H1 (cell line): ENCODE data around the gene TBX3. TPM values are rescaled to one million over a fixed set of nuclear protein-coding genes. Genes with fewer than 3 reads are reported as not detected.

ENCODE experiments used
- BCL11A ChIP-seq, 2 experiments: IDR thresholded peaks; one replicate each; pipeline ENCODE4 v1.6.1; 2011; ENCODE audit warnings: low read depth in 2 of 2, low read length in 2 of 2, mild to moderate bottlenecking in 2 of 2
- CBX5 ChIP-seq: fragments of 300-800, 300-1000 bp; sonication (generic); IDR thresholded peaks from 2 replicates; pipeline ENCODE4 v1.7.1; 2016; ENCODE audit warnings: antibody characterized with exemption, low read length, low read depth
- CHD1 ChIP-seq: IDR thresholded peaks from 2 replicates; pipeline ENCODE4 v1.6.1; 2012; ENCODE audit warnings: low read depth, low read length, improper control_type of control experiment
- CTBP2 ChIP-seq: IDR thresholded peaks from 2 replicates; pipeline ENCODE4 v1.7.0; 2011; ENCODE audit warnings: borderline replicate concordance, mild to moderate bottlenecking, moderate library complexity, mixed read lengths, low read length; ENCODE audit not compliant: insufficient read depth, insufficient read length
- E2F6 ChIP-seq: IDR thresholded peaks from 2 replicates; pipeline ENCODE4 v1.6.1; 2012; ENCODE audit warnings: inconsistent platforms
- EGR1 ChIP-seq: IDR thresholded peaks from 2 replicates; pipeline ENCODE4 v1.6.1; 2011; ENCODE audit warnings: low read depth, low read length, borderline replicate concordance
- FOSL1 ChIP-seq: IDR thresholded peaks from 2 replicates; pipeline ENCODE4 v1.6.1; 2011; ENCODE audit warnings: mild to moderate bottlenecking, low read depth, low read length, moderate library complexity; ENCODE audit not compliant: insufficient read depth
- HDAC6 ChIP-seq: IDR thresholded peaks from one replicate; pipeline ENCODE4 v1.7.1; 2012; ENCODE audit warnings: low read depth, mild to moderate bottlenecking, inconsistent platforms, low read length, moderate library complexity
- KDM1A ChIP-seq: fragments of 200-600, 300-600 bp; sonication (generic); IDR thresholded peaks from 2 replicates; pipeline ENCODE4 v1.7.1; 2016; ENCODE audit warnings: mild to moderate bottlenecking, low read length, borderline replicate concordance
- POLR2AphosphoS5 ChIP-seq: IDR thresholded peaks from 2 replicates; pipeline ENCODE4 v1.6.1; 2011; ENCODE audit warnings: low read depth, low read length
- POU5F1 ChIP-seq: IDR thresholded peaks from 2 replicates; pipeline ENCODE4 v1.6.1; 2011; ENCODE audit warnings: low read depth, mild to moderate bottlenecking, low read length, moderate library complexity
- RBBP5 ChIP-seq: IDR thresholded peaks from 2 replicates; pipeline ENCODE4 v1.7.1; 2012; ENCODE audit warnings: low read depth, mild to moderate bottlenecking, inconsistent platforms, low read length, moderate library complexity, borderline replicate concordance
- RNF2 ChIP-seq: fragments of 200-900, 300-1000 bp; sonication (generic); IDR thresholded peaks from 2 replicates; pipeline ENCODE4 v1.7.1; 2016; ENCODE audit warnings: borderline replicate concordance, low read depth, mild to moderate bottlenecking, antibody characterized with exemption, low read length; ENCODE audit not compliant: poor library complexity, severe bottlenecking; ENCODE audit errors: missing control alignments
- SRF ChIP-seq: IDR thresholded peaks from 2 replicates; pipeline ENCODE4 v1.6.1; 2011; ENCODE audit warnings: mild to moderate bottlenecking, low read depth, low read length, moderate library complexity
- SUZ12 ChIP-seq: fragments of 200-600 bp; sonication (generic); IDR thresholded peaks from 2 replicates; pipeline ENCODE4 v1.6.1; 2012; ENCODE audit warnings: mild to moderate bottlenecking, inconsistent platforms, low read length, moderate library complexity, mixed read lengths
- TBP ChIP-seq: IDR thresholded peaks from 2 replicates; pipeline ENCODE4 v1.6.1; 2011; ENCODE audit warnings: low read depth, low read length, improper control_type of control experiment
- TCF12 ChIP-seq: IDR thresholded peaks from 2 replicates; pipeline ENCODE4 v1.6.1; 2011; ENCODE audit warnings: low read depth, mild to moderate bottlenecking, low read length
- TEAD4 ChIP-seq: IDR thresholded peaks from 2 replicates; pipeline ENCODE4 v1.6.1; 2012; ENCODE audit warnings: low read depth, low read length, inconsistent platforms, mixed read lengths
- USF2 ChIP-seq: IDR thresholded peaks from 2 replicates; pipeline ENCODE4 v1.6.1; 2011; ENCODE audit warnings: low read length, improper control_type of control experiment
- polyA plus RNA-seq, 7 experiments: library from polyadenylated mRNA; depleted of rRNA in 3 of 7; stranded (reverse) in 5 of 7; unstranded in 2 of 7; fragments of >200 nt in 5 of 7; fragments of 200-250 nt in 2 of 7; gene quantifications; 1 replicate in 5 of 7; 2 replicates in 1 of 7; 4 replicates in 1 of 7; pipeline versions ENCODE4 v1.2.1 to v1.2.3, GENCODE V29; 2011 to 2013; ENCODE audit warnings: missing spikeins in 2 of 7, mixed read lengths in 2 of 7
- total RNA-seq: library from RNA; stranded (reverse); fragmentation: NEBNext Ultra II Directional; extraction: Animal tissue kit (Norgen Biotek cat#: 25700); gene quantifications from 2 replicates; pipeline ENCODE4 v1.2.1, GENCODE V29; 2021
- TF ChIP-seq, protein P1 (sequence below): IDR thresholded peaks from 2 replicates; pipeline ENCODE4 v1.6.1; 2011; ENCODE audit warnings: low read depth, mild to moderate bottlenecking, low read length; ENCODE audit not compliant: insufficient read depth

Gene TBX3
- total and polyA plus RNA-seq, 2 of the 8 experiments (the other 6 are each of a cell fraction or from before 2014, with no cell fraction given) = 0.09 to 1.0 TPM

GRCh38 chr12:114638790-114639435, 45.1 kb downstream of the TBX3 start (continued):
- no peak for TF ChIP-seq SUZ12
- TF ChIP-seq EGR1 = no peak
- TF ChIP-seq SRF = no peak
- TF ChIP-seq TCF12 = peak; percentile 97
- TF ChIP-seq HDAC6 = no peak
- TF ChIP-seq CTBP2 = no peak
- no peak for TF ChIP-seq TBP
- TF ChIP-seq POLR2AphosphoS5 = no peak
- no peak for TF ChIP-seq FOSL1
- no peak for TF ChIP-seq RBBP5
- TF ChIP-seq, protein P1, sequence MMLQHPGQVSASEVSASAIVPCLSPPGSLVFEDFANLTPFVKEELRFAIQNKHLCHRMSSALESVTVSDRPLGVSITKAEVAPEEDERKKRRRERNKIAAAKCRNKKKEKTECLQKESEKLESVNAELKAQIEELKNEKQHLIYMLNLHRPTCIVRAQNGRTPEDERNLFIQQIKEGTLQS = no peak
- TF ChIP-seq TEAD4 = peak; percentile 87
- TF ChIP-seq RNF2 = no peak
- TF ChIP-seq USF2 = no peak
- no peak for TF ChIP-seq BCL11A (IDR thresholded peaks at IDR 0.05; ENCODE audit: low read depth in 2 of 2, low read length in 2 of 2)
- no peak for TF ChIP-seq CHD1
- TF ChIP-seq CBX5 = no peak
- TF ChIP-seq POU5F1 = peak; percentile 84
- peak; percentile 92 for TF ChIP-seq KDM1A
- no peak for TF ChIP-seq E2F6
